ENCODE measurements around the gene CIB1.

Gene CIB1

DNA sequence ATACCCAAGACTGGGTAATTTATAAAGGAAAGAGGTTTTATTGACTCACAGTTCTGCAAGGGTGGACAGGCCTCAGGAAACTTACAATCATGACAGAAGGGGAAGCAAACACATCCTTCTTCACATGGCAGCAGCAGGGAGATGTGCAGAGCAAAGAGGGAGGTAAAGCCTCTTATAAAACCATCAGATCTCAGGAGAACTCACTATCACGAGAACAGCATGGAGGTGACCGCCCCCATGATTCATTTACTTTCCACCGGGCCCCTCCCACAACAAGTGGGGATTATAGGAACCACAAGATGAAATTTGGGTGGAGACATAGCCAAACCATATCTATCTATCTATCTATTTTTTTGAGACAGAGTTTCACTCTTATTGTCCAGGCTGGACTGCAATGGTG, 5.6 kb upstream of the CIB1 start:
- no peak for DNase-seq

DNA sequence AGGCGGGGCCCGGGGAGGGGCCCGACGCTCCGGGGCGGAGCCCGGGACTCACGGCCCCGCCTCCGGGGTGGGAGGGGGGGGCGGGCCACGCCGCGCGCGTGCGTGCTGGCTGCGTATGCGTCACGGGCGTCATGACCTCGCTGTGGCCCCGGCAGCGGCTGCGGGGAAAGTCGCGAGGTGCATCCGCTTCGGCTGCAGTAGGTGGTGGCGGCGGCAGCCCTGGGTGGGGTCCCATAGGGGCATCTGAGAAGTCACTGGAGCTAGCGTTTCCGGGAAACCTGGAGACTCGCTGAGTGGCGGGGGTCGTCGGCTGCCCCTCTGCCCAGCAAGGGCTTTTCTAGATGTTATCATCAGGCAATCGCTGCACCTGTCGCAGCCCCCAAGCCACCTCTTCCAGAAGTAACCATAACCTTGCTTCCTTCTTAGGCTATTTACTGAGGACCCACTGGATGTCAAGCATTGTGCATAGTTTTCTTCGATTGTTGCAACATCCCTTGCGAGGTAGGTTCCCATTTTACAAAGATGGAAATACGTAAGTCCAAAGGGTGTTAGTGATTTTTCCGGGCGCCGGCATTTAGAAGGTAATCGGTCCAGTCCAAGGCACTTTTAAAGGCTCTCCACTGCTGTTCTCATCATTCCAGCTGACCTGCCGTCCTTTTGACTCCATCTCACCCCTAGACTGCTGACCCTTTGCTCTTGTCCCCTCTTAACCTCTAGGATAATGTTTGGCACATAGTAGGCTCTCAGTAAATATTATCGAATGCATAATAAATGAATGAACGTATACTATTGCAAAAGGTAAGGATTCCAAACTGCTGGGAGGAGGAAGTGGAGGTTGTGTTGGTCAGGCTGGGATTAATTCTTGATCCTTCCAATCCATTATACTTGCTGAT, 601 bp upstream of the CIB1 start, which contains the start of gene GDPGP1:
TSS of gene GDPGP1 (plus strand) at position 114 of the 893 bp plus-strand sequence. CDS start 6,700 bp downstream, outside the sequence.
- peak; percentile 72 for DNase-seq

DNA sequence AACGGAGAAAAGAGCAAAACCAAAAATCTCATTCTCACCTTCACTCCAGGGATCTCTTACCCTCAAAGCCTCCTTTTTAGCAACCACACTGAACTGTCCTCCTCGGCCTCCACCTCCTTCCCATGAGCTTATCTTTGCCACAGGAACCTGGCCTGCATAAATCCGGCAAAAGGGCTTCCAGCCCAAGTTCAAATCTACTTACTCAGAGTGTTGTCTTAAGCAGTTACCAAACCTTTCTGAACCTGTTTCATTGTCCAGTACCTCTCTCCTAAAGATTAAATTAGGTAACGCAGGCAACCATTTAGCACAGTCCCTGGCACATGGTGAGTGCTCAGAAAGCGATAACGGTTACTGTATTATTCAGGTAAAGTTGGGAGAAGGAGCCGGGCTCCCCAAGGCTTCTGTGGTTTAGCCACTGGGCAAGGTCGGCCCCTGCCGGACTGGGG, 777 bp downstream of the CIB1 start:
- DNase-seq: no peak

DNA sequence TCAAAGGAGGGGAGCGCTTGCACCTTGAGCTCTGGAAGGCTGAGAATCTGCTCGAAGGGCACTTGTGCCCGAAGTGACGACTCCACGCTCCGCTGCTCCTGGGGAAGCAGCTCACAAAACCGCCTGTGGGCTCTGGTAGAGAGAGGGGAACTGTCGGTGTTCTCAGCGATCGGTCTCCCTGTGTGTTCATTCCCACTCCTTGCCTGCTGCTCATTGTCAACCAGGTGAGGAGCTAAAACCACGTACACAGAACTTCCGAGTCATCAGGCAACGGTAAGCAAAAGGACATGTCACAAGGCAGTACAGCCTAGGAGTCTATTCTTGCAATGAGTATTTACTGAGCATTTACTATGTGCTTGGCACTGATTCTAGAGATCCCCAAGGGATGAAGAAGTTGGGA, 1.5 kb downstream of the CIB1 start:
- DNase-seq: no peak

DNA sequence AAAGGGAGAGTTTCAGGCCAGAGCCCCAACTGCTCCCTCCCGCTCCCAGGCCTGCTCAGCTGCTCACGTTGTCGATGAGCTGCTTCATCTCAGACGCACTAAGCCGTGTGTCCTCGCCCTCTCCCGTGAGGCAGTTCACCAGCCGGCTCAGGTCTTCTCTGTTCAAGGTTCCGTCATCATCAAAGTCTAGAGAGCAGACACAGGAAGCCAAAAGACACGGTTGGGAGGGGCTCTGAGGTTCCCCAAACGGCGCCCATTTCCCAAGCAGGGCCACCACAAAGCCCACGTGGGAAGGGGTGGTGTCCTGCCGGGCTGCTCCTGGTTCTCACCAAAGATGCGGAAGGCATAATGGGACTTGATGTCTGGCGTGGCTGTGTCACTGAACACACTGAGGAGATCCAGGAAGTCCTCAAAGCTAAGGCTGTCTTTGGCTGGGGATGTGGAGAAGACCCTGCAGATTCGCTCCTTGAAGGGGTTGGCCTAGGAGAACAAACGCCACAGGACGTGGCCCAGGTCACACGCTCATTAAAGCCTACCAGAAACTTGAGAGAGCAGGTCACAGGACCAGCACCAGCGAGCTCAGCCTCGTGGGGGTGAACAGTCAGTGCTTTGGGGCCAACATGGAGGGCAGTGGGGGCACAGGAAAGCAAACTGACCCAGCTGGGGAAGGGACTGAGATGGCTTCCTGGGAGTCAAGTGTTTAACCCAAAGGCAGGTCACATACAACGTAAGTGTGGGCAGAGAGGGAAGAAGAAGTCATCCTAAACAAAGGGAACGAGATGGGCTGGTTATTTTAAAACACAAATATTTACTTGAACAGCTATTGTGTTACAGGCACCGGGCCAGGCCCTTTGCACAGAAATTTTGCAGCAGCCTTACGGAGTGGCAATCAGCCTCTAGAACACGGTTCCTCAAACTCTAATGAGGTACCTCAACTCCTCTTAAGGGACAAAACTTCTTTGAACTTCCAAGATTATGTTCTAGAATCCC, 2.4 kb downstream of the CIB1 start:
- no peak for DNase-seq

DNA sequence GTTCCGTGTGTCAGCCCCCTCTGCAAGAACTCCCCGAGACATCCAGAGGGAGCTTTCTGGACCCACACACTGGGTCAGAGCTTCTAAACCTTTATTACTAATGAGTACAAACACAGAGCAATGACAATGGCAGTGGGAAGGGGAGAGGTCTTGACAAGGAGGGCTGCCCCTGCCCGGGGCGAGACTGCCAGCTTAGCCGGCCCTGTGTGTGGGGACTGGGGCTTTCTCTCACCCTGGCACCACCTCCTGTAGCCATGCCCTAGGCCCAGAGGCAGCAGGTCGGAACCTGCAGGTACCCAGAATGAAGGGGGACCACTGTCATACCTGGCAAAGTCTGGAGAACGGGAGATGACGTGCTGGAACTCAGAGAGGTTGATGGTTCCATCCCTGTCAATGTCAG, 3.1 kb downstream of the CIB1 start:
- no peak for DNase-seq

DNA sequence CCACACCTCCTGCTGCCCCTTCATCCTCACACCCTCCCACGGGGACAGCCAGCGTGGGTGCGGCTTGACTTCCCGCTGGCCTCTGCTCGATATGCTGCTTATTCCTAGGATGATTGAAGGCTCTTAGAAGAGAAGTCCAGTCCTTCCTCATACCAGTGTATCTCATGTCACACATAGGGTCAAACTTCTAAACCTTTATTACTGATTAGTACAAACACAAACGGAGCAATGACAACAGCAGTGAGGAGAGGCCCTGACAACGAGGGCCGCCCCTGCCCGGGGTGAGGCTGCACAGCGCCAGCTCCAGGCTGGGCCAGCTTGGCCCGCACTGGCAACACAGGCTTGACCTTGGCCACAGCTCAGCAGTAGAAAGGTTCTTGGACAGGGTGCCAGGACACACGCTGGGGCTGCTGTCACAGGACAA, 3.7 kb downstream of the CIB1 start:
- no peak for DNase-seq

DNA sequence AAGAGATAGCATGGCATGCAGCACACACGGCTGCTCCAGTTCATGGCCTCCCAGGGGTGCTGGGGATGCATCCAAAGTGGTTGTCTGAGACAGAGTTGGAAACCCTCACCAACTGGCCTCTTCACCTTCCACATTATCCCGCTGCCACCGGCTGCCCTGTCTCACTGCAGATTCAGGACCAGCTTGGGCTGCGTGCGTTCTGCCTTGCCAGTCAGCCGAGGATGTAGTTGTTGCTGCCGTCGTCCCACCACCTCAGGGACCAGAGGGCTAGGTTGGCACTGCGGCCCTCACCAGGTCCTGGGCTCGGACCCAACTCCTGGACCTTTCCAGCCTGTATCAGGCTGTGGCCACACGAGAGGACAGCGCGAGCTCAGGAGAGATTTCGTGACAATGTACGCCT, 4.8 kb downstream of the CIB1 start:
- no peak for DNase-seq

DNA sequence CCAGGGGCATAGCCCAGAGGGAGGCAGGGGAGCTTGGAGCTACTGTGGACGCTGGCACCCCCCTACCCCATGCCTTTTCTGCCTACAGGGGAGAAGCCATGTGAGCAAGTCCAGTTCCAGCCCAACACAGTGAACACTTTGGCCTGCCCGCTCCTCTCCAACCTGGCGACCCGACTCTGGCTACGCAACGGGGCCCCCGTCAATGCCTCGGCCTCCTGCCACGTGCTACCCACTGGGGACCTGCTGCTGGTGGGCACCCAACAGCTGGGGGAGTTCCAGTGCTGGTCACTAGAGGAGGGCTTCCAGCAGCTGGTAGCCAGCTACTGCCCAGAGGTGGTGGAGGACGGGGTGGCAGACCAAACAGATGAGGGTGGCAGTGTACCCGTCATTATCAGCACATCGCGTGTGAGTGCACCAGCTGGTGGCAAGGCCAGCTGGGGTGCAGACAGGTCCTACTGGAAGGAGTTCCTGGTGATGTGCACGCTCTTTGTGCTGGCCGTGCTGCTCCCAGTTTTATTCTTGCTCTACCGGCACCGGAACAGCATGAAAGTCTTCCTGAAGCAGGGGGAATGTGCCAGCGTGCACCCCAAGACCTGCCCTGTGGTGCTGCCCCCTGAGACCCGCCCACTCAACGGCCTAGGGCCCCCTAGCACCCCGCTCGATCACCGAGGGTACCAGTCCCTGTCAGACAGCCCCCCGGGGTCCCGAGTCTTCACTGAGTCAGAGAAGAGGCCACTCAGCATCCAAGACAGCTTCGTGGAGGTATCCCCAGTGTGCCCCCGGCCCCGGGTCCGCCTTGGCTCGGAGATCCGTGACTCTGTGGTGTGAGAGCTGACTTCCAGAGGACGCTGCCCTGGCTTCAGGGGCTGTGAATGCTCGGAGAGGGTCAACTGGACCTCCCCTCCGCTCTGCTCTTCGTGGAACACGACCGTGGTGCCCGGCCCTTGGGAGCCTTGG, 5.6 kb downstream of the CIB1 start:
- DNase-seq: no peak

DNA sequence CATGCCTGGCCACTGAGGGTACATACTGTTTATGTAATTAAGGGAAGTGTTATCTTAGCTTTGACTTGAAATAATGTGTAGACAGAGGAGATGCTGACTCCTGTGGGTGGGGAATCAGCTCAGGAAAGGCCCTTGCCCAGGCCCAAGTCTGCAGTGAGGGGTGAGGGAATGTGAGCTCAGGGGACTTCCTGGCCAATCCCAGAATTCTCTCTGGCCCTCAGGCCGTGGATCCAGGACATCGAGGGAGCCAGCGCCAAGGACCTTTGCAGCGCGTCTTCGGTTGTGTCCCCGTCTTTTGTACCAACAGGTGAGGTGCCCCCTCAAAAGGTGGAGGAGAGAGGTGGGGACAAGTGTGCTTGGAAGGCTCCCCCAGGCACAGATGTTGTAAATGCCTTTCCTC, 6.4 kb downstream of the CIB1 start:
- no peak for DNase-seq

DNA sequence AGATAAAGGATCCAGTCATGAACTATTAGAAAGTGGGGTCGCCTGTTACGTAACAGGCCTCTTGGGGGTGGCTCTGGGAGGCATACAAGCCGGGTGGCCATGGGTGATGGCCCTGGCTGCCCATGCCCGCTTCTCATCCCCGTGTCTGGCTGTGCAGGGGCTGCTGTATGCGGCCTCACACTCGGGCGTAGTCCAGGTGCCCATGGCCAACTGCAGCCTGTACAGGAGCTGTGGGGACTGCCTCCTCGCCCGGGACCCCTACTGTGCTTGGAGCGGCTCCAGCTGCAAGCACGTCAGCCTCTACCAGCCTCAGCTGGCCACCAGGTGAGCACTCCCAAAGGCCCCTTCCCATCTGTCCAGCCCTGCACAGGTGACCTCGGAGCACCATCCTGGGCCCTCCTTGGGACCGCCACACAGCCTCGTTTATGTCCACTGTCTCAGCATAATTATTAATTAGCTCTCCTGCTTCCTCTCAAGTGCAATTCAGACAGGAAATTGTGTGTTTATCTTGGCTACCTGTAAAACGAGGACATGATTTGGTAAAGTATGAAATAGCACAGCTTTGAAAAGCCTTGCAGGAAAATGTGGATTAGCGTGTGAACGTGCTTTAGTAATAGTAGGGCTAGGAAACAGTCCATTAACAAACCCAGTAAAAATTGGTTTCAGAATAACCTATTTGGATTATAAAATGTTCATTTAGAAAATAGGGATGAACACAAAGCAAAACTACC, 8.1 kb downstream of the CIB1 start:
- no peak for DNase-seq

DNA sequence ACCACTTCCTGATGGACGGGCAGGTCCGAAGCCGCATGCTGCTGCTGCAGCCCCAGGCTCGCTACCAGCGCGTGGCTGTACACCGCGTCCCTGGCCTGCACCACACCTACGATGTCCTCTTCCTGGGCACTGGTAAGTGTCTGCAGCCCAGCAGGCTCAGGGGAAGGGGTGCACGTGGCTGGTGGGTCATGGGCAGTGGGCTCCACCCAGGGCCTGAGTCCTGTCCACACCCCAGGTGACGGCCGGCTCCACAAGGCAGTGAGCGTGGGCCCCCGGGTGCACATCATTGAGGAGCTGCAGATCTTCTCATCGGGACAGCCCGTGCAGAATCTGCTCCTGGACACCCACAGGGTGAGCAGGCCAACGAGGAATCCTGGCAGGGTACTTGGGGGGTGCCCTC, 8.7 kb downstream of the CIB1 start:
- DNase-seq: no peak

DNA sequence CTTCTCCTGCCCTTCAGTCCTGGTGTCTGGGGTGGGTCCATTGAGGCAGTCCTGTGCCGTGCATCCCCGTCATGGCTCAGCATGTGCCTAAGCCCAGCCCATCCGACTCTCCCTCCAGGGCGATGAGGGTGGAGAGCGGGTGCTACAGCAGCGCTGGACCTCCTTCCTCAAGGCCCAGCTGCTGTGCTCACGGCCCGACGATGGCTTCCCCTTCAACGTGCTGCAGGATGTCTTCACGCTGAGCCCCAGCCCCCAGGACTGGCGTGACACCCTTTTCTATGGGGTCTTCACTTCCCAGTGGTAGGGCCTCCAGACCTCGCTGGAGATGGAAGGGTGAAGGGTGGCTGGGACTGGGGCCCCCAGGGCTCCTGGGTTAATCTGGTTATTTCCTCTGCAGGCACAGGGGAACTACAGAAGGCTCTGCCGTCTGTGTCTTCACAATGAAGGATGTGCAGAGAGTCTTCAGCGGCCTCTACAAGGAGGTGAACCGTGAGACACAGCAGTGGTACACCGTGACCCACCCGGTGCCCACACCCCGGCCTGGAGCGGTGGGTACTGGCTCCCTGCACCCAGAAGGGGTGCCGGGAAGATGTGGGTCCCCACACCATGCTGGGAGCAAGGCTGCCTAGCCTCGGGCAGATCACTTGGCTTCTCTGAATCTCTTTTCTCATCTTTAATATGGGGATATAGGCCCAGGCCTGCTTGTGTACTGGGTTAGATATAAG, 10.1 kb downstream of the CIB1 start:
- DNase-seq: no peak

DNA sequence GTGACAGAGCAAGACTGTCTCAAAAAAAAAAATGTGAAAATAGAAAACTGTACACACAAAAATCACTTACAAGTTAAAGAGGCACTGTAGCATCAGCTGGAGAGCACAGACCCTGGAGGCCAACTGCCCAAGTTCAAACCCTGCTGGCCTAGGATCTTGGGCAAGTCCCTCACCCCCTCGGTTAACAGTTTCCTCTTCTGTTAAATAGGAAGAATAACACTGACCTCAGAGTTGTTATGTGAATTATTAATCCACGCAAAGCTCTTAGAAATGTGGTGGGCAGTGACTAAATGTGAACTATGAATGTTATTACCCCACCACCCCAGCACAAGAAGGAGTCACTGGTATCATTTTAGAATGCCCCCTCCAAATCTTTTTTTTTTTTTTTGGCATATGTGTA, 11.2 kb downstream of the CIB1 start:
- no peak for DNase-seq

DNA sequence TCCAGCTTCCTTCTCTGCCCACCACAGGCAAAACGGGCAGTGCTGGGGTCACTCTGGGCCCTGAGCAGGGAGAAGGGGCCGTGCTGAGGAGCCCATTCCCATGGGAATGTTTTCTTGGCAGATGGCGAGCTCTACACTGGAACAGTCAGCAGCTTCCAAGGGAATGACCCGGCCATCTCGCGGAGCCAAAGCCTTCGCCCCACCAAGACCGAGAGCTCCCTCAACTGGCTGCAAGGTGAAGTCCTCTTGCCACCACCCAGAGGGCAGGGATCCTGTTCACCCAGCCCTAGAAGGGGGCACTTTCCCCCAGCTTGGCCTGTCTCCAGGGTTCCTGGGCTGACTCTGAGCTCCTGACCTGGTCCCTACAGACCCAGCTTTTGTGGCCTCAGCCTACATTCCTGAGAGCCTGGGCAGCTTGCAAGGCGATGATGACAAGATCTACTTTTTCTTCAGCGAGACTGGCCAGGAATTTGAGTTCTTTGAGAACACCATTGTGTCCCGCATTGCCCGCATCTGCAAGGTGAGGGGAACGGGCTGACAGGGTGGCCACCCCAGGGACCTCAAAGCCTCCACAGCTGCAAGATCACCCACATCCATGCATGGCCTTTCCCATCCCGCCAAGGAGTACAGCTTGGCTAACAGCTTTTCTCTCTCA, 12.4 kb downstream of the CIB1 start:
- no peak for DNase-seq

DNA sequence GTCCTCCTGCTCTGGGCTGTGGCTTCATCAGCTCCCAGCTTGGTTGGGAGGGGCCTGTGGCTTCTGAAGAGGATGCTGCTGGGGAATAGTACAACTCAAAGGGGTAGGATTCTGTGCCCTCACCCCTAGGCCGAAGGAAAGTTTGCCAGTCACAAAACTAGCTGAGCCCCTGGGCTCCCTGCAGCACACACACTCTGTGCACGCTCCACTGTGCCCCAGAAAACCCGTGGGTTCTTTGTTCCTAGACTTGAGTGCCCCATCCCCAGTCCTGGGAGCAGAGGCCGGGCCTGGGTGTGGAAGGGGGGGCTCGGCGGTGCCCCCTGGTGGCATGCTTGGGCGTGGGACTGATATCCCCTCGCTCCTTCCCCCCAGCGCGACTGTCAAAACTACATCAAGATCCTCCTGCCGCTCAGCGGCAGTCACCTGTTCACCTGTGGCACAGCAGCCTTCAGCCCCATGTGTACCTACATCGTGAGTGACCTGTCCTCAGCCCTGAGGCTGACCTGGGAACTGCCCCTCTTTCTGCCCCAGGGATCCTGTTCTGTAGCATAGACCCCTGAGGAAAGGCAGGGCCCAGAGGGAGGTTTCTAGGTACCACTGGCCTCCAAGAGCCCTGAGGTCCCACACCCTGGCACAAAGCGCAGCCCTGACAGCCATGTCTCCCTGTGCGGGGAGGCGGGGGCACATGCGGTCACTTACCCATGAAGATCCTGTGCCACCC, 14.2 kb downstream of the CIB1 start:
- no peak for DNase-seq

DNA sequence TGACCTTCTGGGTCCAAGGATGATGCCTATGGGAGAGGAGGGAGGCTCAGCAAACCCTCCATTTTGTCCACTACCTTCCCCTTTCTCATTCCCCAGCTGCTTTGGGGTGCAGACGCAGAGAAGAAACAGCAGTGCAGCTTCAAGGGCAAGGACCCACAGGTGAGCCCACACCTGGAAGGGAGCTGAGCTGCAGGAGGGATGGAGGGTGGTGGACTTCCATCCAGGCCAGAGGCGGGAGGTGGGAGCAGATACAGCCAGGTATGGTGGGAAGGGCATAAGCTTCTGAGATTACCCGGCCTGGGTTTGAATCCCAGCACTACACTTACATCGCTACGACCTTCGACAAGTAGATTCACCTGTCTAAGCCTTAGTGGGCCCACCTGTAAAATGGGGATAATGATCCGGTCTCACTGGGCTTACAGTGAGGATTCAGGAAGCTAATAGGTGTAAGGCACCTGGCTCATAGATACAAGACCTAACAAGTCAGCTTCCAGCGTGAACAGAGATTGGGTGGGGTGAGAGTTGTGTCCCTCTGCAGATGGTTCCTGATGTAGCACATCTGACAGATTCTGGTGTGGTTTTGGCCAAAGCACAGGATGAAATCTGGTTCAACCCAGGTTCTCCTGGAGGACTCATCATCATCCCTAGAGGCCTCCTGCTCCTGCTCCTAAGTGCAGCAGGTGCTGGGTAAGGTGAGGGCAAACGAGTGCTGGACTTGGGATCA, 15.9 kb downstream of the CIB1 start:
- no peak for DNase-seq

DNA sequence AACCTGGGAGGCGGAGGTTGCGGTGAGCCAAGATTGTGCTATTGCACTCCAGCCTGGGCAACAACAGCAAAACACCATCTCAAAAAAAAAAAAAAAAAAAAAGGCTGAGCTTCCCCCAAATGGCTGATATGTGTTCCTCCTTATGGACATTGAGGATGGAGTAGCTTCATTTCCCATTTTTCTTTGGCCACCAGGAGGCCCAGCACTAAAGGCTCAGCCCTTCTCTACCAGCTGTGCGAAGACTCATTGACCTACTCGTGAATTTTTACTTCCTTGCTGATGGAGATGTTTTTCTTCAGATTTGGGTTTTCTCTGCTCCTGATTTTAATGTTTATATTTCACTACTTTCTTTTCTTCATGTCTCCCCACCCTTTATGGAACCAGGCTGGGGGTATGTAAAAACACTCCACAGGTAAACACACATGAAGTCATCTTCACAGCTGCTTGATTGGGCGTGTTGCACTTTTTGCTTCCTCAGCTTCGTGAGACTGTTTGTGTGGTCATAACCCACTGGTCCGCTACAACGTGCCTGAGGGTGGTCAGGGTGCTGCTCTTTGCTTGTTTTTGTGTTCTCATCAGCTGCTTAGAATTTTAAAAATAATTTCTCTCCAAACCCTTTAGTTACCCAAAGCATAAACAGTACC, 19.1 kb downstream of the CIB1 start:
- no peak for DNase-seq

DNA sequence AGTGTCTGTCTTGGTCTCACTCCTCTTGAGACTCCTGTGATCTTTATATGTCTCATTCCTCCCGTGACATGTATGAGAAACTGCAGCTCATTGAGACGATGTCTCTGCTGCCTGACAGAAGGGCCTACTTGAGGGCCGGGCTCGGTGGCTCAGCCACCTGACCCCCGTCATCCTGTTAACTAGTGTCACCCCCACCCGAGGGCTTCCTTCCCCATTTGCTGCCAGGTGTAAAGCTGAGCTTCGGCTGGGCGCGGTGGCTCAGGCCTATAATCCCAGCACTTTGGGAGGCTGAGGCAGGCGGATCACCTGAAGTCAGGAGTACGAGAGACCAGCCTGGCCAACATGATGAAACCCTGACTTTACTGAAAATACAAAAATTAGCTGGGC, 19.9 kb downstream of the CIB1 start:
- DNase-seq: no peak
